GM19463 (cell line): ENCODE results near the gene SLC37A1.

Source experiments
- ATAC-seq: cut with Tn5 transposase; IDR thresholded peaks from one replicate; pipeline ENCODE4 v1.9.1; 2021; ENCODE audit warnings: mild to moderate bottlenecking, moderate library complexity; ENCODE audit not compliant: unreplicated experiment

The SLC37A1 gene

DNA sequence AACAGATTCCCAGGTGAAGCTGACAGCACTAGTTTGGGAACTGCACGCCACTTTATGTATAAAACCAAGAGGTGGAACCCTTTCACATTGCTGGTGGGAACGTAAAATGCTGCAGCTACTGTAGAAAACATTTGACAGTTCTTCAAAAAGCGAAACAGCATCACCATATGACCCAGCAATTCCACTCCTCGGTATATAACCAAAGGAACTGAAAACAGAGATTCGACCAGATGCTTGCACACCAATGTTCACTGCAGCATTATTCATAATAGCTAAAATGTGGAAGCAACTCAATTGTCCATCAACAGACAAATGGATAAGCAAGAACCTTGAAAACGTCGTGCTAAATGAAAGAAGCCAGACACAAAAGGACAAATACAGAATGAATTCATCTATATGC lies 35.1 kb upstream of the SLC37A1 start:
- no peak for ATAC-seq

DNA sequence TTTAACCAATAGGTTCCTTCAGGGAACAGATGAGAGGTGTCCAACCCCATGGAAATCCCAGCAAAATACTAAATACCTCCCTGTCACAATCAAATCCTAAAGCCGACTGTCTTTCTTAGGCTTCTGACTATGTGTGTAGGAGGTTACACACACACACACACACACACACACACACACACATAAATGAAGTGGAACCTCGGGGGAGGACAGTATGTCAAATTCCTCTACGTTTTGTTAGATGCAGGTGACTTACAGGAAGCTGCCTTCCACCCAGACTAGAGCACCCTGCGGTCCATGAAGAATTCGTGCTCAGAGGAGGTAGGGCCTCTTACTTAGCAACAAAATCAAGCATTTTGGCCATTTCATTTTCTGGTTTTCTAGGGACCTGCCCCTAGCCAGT lies 34.1 kb upstream of the SLC37A1 start:
- ATAC-seq = no peak

DNA sequence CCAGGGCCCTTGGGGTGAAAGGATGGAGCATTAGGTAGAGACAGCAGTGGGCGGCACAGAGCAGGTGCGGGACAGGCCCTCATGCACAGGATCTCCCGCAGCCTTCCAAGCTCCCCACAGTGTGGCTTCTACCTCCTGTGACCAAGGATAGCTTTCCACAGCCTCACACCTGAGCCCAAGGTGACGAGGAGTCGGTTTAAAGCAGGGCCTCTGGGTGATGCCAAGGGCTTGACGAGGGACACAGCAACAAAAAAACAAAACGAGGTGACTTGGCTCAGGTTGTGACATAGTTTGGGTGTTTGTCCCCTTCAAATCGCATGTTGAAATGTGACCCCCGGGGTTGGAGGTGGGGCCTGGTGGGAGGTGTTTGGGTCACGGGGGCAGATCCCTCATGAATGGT lies 32.9 kb upstream of the SLC37A1 start:
- ATAC-seq = no peak

DNA sequence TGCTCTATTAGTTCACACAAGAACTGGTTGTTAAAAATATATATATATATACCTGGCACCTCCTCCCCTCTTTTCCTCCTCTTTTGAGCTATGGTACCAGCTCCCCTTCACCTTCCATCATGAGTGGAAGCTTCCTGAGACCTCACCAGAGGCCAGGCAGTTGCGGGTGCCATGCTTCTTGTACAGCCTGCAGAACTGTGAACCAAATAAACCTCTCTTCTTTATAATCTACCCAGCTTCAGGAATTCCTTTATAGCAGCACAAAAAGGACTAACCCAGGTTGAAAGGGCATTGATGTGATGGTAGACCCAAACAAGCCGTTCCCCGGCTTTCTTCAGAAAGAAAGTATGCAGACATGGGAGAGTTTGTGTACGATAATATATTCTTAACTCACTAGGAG lies 32.5 kb upstream of the SLC37A1 start:
- no peak for ATAC-seq

DNA sequence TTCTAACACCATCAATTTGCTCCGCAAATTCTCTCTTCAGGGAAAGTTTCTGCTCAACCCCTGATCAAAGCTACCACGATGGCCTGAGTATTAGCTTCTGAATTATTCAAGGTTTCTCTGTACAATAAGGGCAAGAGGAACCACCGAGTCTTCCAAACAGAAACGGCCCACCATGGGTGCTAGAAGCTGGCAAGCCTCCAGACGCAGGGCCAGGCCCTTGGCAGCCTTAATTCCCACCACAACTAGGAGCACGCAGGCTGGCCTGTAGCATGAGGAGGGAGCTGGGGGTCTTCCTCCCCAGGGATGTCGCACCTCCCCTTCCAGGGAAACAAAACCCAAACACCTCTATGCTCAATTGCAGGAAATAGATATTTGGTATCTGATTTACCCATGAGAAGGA lies 28.7 kb upstream of the SLC37A1 start:
- no peak for ATAC-seq

DNA sequence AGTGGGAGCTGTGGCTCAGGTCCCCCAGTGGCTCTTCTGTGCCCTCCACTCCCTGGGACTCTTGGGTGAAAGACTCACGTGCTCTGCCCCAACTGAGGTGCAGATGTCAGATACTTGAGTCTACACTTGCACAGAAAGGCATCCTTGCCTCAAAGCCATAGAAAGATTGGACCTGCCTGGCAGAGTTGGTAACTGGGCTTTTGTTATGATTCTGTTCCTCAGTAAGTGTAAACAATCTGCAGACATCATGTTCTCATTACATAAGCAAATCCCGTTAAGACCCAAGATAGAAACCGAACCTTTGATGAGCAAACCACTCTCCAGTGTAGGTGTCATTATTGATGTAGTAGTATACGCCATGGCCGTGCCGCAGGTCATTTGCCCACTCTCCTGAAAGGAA lies 27.6 kb upstream of the SLC37A1 start:
- no peak for ATAC-seq

DNA sequence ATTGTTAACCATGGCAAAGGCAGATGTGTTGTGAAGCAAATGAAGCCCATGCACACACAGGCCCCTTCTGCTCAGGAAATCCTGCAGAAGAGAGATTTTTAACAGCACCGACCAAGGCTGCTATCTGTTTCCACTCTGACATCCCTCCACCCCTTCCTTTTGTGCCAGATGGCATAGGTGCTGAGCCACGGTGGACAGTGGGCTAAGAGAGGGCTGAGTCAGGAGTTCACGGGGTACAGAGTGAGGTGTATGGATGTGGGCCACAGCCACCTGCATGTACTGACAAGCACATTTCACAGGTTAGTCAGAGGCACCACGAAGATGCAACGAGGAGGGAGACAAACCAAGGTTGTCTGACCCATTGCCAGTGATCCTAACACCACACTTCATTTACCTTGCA lies 27.1 kb upstream of the SLC37A1 start:
- no peak for ATAC-seq

DNA sequence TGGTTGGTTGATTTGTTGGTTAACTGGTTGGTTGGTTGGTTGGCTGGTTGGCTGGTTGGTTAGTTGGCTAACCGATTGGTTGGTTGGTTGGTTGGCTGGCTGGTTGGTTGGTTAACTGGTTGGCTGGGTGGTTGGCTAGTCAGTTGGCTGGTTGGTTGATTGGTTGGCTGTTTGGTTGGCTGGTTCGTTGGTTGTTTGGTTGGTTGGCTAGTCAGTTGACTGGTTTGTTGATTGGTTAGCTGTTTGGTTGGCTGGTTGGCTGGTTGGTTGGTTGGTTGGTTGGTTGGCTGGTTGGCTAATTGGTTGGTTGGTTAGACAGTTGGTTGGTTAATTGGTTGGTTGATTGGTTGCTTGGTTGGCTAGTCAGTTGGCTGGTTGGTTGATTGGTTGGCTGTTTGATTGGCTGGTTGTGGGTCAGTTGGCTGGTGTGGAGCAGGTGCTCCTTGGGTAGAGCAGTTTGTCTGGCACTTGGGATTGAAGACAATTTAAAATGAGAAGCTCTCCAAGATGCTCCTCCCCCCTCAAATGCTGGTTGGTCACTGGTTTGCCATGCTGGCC lies 24.6 kb upstream of the SLC37A1 start:
- ATAC-seq = no peak

DNA sequence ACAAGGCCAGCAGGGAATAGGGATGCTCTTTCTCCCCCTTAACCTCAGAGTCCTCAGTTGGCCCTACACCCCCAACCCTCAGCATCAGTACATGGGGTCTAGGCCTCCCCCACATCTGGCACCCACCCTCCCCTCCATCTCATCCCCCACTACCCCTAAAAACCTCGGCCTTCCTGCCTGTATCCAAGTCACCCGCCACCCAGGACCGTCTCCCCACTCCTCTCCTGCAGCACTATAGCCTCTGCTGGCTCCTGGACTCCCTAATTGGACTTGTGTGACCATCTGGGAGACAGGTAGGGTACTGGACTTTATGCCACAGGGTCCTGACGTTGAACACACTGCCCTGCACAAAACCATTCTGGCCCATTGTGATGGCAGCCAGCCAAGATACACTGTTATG lies 23.7 kb upstream of the SLC37A1 start:
- no peak for ATAC-seq

DNA sequence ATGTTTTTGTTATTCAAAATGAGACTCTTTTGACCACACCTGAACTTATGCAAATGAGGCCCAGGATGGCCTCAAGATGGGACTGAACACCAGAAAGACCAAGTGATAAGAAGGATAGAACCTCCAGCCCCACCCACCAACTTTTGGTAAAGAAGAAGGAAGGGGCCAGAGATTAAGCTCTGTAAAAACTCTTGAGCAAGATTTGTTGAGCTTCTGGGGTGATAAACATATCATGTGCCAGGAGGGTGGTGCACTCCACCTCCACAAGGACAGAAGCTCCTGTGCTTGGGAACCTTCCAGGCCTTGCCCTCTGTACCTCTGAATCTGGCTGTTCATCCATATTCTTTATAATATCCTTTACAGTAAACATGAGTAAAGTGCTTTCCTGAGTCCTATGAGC lies 22.9 kb upstream of the SLC37A1 start:
- no peak for ATAC-seq

DNA sequence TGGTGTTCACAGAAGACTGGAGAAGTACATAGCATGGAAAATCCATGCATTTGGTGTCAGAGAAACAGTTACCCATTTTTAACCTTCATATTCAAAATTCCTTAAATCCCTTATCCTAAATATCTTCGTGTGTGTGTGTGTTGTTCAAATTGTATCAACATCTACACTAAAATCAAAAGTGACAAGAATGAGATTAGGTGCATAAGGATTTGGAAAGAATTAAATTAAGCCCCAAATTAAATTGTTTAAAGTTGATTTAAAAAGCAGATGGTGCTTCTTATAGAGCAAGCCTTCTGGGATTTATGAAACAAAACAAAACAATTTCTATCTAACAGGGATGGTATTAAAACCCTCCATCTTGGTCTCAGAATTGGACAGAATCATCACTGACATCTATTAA lies 22.3 kb upstream of the SLC37A1 start:
- ATAC-seq = no peak

DNA sequence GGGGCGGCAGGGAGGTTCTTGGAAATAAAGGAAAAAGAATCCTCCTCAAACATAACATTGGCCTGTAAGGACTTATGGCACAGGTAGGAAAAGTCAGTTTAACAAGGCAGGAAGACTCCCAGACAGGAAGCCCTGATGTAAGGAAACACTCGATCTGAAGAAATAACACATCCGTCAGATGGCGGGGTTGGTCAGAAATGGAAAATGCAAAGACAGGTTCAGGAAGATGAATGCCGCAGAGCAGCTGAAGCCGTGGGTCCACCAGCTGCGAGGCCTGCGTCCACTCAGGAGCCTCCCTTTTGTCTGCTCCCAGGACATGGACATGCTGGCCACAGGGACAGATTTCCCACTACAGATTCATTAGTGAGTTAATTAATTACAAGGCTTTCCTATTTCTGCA lies 21.5 kb upstream of the SLC37A1 start:
- no peak for ATAC-seq

DNA sequence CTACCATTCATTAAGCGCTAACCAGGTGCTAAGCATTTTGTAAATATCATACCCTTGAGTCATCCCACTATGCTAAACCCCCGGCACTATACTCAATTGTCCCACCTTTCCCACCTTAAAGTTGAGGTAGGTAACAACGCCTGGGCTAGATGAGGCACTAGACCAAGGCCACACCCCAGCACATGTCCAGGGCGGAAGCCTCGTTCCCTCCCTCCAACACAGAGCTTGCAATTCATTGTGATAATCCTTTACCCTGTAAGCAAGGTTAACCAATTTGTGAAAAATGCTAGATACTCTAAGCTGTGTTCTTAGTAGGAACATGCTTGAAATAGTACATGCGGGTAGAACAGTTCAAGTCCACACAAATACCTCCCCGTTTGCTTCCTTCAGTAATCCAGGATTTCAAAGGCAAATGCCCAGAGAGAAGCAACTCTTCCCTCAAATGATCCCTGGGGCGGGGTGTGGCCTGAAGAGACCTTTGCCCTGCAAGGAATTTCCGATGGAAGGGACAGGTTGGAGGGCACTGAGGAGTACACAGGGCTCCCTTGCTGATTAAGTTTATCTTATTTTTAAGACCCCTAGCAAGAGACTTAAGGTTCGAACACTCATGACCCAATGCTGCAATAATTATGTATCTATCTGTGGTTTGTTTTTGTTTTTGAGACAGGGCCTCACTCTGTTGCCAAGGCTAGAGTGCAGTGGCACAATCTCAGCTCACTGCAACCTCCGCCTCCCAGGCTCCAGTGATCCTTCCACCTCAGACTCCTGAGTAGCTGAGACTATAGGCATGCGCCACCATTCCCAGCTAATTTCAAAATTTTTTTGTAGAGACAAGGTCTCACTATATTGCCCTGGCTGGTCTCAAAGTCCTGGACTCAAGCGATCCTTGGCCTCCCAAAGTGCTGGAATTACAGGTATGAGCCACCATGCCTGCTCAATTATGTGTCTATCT lies 20.3 kb upstream of the SLC37A1 start:
- no peak for ATAC-seq

DNA sequence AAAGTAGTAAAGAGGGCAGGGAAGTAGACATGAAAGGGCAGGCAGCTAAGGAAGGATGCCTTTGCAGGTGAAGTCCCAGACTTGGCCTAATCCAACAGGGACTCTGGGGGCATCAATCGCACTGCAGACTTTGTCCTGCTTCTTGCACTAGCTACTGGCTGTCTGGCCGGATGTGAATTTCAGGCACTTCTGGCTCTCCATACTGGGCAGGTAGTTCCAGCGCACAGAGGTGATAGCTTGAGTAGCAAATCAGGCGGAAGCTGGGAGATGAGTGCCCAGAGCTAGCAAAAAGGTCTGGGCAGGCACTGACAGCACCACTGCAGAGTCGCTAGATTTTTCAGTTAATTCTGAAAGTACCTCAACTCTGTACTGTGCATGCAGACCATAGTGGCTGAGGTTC lies 18.6 kb upstream of the SLC37A1 start:
- no peak for ATAC-seq

DNA sequence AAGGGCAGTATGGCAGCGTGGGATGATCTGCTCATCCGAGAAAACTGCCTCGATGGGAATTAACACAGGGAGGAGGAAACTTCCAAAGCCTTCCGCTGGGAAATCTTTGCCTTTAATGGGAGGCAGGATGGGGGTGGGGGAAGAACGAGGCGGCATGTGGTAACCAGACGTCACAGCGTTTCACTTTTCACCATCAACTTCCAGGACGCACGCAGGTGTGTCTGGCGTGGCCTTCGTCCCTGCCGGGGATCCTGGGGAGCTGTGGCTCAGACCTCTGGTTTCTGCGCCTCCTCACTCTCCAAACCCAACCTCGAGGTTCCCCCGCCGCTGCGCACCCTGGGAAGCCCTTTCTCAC lies 17.9 kb upstream of the SLC37A1 start:
- peak; percentile 5 for ATAC-seq

DNA sequence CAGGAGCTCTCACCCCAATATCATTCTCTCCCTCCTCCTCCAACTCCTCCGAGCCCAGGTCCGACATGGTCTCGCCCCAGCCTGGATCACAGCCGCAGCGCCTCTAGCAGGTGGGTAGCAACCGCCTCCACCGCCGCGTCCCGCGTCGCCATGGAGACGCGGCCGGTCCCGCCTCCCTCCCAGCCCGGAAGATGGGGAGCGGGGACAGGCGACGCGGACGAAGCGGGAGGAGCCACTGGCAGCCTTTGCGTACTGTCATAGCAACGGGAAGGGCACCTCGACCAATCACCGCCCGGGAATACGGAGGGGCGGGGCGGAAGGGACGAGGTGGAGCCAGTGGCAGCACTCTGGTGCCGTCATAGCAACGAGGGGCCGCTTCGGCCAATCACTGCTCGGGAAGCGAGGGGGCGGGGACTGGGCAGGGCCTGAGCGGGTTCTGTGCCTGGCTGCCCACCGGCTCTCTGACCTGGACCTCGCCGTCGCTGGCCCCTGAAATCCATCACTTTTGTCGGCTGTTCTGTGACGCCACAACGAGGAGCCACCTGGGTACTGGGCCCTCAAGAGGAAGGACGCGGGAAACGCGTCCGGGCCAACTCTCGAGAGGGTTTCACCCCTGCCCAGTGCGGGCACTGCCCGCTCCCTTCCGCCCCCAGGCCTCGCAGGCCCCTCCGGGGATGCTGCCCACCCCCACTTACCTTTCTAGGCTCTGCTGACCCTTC lies 17.4 kb upstream of the SLC37A1 start, which contains the start of gene RSPH1:
Gene RSPH1 (minus strand): TSS at position 105 of the 719 bp plus-strand sequence. CDS start 38 bp downstream, at position 67.
- ATAC-seq = peak; percentile 99

DNA sequence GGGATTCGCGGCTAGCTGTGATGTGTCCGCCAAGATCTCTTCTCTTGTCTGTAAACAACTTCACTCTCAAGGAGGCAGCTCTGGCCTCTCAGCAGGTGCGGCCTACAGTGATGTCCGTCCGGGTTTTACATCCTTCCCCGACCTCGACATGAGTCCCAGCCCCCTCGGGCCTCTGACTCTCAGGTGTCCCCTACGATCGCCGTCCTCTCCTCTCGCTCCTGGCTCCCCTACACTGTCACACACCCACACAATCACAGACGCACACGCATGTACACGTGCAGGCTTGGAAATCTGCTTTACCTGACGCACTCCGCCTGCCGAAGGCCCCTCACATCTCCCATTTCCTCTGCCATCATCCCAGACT lies 16.8 kb upstream of the SLC37A1 start:
- no peak for ATAC-seq

DNA sequence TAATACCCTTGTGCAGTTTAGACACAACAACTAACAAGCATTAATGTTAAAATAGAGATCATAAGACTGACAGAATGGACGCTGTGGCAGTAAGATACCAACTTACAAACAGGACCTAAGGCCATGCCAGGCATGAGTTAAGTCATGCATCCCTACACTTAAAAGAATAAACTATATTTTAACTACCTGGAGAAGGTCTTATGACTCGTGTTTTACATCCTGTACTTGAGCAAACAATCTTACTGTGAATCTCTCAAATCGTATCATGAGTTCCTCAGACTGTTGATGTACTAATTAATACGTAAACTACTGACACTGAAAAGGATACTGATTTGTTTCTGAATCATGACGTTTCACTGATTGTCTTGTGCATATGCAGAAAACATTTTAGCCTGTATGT lies 15.6 kb upstream of the SLC37A1 start:
- no peak for ATAC-seq

DNA sequence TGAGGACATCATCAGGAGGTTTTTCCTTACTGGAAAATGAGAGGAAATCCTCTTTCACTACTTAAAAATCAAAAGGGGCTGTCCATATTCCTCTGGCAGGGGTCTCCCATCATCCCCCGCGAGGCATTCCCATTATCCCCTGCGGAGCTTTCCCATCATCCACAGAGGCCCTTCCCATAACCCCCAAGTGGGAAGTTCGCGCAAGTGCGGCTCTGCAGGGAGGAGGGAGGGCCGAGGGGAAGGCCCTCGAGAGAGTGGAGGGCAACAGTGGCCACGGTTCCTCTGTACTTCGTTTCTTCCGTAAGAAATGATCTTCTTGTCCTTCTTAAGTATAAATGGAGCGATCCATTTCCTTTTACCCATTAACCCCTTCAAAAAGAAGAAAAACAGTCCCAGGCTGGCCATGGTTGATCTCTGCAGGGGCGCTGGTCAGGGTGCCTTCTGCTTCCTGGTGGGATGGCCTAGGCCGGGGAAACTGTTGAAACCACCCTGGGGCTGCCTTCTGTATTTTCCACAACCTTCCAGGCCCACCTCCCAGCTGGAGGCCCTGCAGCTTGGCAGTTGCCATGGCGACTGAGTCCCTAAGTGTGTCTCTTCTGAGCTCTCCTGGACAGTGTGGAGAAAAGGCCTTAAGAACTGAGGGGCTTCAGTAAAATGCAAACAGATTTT lies 14.1 kb upstream of the SLC37A1 start:
- no peak for ATAC-seq

DNA sequence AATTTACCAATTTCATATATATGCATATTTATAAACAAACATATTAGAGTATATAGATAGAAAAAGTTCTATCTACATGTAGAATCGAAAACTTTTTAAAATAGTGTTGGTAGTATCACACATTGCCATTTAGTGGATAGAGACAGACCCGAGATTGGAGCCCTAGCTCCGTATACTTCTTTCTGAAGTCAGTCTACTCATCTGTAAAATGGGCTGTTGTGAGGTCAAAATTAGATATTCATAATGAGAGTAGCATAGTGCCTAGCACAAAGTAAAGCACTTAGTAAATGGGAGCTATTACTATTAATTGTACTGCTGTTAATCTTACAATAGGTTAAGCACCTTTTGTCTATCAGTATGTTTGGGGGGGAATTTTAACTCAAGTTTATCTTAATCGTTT lies 13.4 kb upstream of the SLC37A1 start:
- ATAC-seq = no peak

DNA sequence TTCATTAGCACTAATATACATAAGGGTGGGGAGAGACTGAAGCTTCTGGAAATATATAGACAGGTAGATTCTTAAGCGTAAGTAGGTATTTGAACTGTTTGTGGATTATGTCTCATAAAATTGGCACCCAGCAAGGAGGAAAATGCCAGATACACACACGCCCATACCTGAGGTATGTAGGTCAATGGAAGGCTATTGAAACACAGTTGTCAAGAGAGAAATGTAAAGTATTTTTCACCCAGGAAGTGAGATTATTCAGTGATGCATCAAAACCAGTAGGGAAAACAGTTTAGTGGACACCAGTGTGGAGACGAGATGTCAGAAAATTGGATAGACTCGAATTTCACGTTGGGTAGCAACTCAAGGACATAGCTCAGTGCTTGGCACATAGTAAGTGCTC lies 12.9 kb upstream of the SLC37A1 start:
- ATAC-seq = no peak
